GM18520 (cell line): ENCODE measurements around the gene AIFM3.
"Not testable (repeated sequence)": the region's sequence is repeated elsewhere in the genome, so short reads cannot be mapped to it uniquely, and the experiment has no call there.

Source experiments
- ATAC-seq: cut with Tn5 transposase; IDR thresholded peaks from one replicate; pipeline ENCODE4 v1.9.1; 2021; ENCODE audit not compliant: unreplicated experiment

AIFM3 gene

GRCh38 chr22:20966883-20967696, at the start of gene AIFM3:
Gene AIFM3 (plus strand): TSS chr22:20967255. CDS start chr22:20967945, 690 bp downstream.
- no peak for ATAC-seq

GRCh38 chr22:20918663-20919218, 48.3 kb upstream of the AIFM3 start:
- ATAC-seq = no peak

- ATAC-seq = no peak
These were observed 47.3 kb upstream of the AIFM3 start for GRCh38 chr22:20919718-20920117.

- no peak for ATAC-seq
These were observed 46.2 kb upstream of the AIFM3 start for GRCh38 chr22:20920881-20921203.

GRCh38 chr22:20922141-20922751, 44.8 kb upstream of the AIFM3 start:
- ATAC-seq = no peak

GRCh38 chr22:20926243-20926642, 40.8 kb upstream of the AIFM3 start:
- no peak for ATAC-seq

- ATAC-seq = no peak
These were observed 39.0 kb upstream of the AIFM3 start for GRCh38 chr22:20927940-20928572.

GRCh38 chr22:20928573-20928967, 38.5 kb upstream of the AIFM3 start:
- ATAC-seq = no peak

- ATAC-seq = no peak
These were observed 37.1 kb upstream of the AIFM3 start for GRCh38 chr22:20930004-20930403.

GRCh38 chr22:20930435-20930834, 36.6 kb upstream of the AIFM3 start:
- ATAC-seq = not testable (repeated sequence)

- ATAC-seq = no peak
These were observed 35.9 kb upstream of the AIFM3 start for GRCh38 chr22:20931126-20931654.

GRCh38 chr22:20933910-20934309, 33.1 kb upstream of the AIFM3 start:
- no peak for ATAC-seq

- ATAC-seq = not testable (repeated sequence)
These were observed 32.0 kb upstream of the AIFM3 start for GRCh38 chr22:20935049-20935448.

GRCh38 chr22:20935780-20936539, 31.1 kb upstream of the AIFM3 start:
- ATAC-seq = not testable (repeated sequence)

GRCh38 chr22:20937031-20937793, 29.8 kb upstream of the AIFM3 start:
- ATAC-seq = no peak

- no peak for ATAC-seq
These were observed 29.0 kb upstream of the AIFM3 start for GRCh38 chr22:20937794-20938671.

- not testable (repeated sequence) for ATAC-seq
These were observed 27.4 kb upstream of the AIFM3 start for GRCh38 chr22:20939457-20940185.

GRCh38 chr22:20940186-20940651, 26.8 kb upstream of the AIFM3 start:
- ATAC-seq = no peak
